NK-92 treated with Interleukin-12 subunit alpha and Interleukin-12 subunit beta, amount 100 ng/mL, for 24 hours (cell line): Measurements from ENCODE around the gene BCL11A.

Experiments used
- DNase-seq: peaks from one replicate; lab custom pipeline; 2025; lab: John Stamatoyannopoulos, UW

BCL11A gene

DNA sequence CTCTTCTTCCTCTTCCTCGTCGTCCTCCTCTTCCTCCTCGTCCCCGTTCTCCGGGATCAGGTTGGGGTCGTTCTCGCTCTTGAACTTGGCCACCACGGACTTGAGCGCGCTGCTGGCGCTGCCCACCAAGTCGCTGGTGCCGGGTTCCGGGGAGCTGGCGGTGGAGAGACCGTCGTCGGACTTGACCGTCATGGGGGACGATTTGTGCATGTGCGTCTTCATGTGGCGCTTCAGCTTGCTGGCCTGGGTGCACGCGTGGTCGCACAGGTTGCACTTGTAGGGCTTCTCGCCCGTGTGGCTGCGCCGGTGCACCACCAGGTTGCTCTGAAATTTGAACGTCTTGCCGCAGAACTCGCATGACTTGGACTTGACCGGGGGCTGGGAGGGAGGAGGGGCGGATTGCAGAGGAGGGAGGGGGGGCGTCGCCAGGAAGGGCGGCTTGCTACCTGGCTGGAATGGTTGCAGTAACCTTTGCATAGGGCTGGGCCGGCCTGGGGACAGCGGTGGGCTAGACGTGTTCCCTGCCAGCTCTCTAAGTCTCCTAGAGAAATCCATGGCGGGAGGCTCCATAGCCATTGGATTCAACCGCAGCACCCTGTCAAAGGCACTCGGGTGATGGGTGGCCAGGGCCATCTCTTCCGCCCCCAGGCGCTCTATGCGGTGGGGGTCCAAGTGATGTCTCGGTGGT, 91.9 kb downstream of the BCL11A start:
- no peak for DNase-seq

DNA sequence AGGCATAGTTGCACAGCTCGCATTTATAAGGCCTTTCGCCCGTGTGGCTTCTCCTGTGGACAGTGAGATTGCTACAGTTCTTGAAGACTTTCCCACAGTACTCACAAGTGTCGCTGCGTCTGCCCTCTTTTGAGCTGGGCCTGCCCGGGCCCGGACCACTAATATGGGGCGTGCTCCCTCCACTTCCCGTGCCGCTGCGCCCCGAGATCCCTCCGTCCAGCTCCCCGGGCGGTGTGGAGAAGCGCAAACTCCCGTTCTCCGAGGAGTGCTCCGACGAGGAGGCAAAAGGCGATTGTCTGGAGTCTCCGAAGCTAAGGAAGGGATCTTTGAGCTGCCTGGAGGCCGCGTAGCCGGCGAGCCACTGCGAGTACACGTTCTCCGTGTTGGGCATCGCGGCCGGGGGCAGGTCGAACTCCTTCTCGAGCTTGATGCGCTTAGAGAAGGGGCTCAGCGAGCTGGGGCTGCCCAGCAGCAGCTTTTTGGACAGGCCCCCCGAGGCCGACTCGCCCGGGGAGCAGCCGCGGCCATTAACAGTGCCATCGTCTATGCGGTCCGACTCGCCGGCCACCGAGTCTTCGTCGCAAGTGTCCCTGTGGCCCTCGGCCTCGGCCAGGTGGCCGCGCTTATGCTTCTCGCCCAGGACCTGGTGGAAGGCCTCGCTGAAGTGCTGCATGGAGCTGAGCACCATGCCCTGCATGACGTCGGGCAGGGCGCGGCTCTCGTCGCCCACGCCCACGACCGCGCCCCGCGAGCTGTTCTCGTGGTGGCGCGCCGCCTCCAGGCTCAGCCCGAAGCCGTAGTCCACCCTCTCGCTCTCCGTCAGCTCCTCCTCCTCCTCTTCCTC, 92.7 kb downstream of the BCL11A start:
- no peak for DNase-seq

DNA sequence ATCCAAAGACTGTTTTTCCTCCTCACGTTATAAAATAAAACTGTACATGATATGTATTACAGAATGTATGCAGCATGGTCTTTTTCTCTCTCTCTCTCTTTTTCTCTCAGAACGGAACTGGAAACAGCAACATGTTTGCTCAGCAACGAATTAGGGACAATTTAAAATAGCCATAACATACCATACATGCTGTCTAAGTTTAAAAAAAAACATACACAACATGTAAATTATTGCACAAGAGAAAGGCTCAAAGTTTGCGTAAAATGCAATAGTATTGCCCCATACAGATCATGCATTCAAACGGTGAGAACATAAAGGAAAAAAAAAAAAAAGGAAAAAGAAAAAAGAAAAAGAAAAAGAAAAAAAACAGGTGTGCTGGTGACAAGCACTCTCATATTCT, 93.6 kb downstream of the BCL11A start:
- no peak for DNase-seq

DNA sequence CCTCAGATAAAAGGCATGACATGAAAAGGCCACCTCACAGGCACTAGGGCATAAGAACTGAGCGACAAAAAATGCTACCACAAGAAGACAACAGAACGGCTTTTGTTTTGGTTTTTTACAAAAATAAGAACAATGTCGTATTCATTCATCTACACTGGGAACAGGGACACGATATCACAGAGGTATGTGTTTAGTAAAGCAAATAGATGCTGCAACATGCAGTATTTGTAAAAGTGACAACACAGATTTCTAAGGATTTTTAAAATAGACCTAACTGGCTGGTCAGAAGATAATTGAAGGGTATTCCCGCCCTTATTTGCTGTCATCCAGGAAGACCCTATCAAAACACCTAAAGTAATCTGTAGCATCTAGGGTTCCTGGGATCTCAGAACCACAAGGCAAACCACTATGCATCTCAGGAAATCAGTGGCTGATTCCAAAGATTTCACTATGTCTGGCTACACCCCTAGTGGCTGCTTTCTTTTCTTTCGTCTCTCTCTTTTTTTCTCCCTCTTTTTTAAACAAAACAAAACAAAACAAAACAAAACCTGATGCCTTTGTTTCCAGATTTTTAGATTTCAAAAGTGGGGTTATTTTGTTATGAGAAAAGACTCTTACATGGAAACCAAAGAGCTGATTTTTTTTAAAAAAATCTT, 97.2 kb downstream of the BCL11A start:
- DNase-seq: no peak

DNA sequence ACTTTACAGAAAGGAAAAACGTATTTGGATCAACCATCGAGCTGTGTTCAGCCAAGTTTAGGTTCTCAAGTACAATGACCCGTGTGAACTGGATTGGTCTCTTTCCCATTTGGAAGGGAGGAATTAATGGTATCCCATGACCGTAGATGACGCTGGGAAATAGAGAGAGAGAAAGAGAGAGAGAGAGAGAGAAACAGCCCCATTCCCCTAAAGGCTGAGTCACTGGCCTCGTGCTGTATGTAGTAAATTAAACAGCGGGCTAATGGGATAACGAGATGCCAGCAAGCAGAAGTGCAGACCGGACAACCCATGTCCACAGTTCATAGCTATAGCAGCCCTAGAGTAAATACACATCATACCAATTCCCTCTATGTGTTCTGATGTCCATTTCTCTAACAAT, 99.6 kb downstream of the BCL11A start:
- DNase-seq: no peak

DNA sequence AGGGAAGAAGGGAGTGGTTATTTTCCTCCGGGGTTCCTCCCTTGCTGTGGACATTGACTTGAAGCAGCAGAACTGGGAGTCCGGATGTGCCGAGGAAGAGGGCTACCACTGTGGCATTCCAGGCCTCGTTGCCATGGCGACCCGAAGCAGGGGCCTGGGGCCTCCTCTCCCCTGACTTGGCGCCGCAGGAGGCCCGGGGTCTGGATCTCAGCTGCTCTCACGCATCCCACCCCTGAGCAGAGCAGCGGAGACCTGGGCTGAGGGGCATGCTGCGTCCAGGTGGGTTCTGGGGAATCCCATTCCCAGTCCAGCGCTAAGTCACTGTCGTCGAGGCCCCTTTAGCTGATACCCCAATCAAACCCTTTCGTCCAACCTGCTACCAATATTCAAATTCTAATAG, 100.2 kb downstream of the BCL11A start:
- no peak for DNase-seq

DNA sequence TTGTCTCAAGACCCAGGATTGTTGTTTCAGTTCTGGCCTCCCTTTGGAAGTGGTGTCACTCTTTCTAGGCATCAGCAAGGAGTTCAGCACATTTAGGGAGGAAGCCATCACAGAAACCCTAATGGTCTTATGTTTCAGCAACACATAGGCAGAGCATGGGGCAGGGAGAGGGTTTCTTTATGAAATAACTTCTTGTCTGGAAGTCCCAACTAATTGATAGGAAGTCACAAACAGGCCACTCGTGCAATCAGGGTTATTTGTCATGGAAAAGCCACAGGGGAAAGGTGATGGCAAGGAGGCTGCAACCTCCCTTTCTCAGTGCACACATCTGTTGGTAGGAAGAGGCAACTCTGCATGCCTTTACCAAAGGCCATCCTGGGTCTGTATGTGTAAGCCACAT, 103.0 kb downstream of the BCL11A start:
- DNase-seq: no peak

DNA sequence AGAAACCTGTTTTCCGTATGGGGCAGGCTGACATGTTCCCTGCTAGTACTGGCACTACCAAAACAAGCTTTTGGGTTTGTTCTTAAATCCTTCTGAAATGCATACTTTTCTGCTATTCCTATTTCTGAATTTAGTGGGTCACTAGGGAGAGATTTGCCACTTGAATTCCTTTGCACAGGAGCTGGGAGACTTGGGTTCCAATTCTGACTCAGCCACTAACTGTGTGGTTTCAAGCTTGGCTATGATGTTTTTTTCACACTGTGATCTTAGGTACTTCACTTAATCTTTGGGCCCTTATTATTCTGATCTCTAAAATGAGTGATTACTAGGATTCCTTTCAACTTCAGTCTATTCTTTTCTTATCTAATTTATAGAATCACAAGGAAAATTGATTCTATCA, 105.5 kb downstream of the BCL11A start:
- no peak for DNase-seq

DNA sequence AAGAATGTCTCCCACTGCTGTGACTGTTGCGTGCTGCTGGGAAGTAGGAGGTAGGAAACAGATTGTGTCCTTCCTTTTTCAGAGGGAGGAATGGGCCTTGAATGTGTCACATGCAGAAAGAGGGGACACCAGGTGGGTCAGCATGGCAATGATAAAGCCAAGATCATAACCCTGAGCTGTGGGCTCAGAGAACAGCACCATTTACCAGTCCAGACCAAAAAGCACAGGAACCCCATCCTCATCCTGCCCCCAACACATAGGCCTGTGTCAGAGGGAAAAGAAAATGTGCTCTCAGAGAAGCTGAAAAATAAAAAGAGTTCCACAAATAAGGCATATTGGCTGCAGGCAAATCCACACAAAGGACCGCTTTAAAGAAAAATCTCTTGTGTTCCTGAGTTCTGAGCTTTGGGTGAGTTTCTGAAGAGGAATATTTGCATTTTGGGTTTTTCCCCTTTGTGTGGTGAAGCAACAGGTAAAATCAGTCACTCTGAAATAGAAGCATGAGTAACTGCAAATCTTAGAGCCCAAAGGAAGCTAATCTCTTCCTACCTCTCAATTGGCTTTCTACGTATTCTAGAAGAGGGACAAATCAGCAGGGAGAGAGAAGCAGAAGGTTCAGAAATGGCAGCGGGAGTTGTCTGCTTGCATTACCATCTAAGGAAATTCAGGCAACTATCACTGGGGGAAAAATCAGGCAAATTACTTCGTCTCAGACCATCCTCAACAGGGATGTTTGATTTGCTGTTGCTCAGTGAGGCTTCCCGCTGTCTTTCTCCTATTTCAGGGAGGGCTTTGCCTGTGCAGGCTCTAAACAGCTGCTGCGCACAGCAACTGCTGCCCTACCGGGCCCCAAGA, 106.8 kb downstream of the BCL11A start:
- no peak for DNase-seq

DNA sequence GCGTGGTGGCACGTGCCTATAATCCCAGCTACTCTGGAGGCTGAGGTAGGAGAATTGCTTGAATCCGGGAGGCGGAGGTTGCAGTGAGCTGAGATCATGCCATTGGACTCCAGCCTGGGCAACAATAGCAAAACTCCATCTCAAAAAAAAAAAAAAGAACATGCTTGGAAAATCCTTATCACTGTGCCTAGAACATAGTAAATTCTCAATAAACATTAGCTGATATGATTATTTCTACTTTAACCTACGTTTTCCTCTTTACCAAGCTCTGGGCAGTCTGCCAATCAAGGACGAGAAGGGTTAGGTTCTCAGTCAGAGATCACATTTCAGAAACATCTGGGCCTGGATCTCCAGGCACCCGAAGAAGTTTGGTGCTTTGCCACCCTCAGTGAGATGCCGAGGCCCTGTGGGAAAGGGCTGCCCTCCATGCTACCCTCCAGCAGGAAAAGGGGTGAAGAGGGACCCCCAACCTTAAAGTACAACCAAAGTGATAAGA, 107.7 kb downstream of the BCL11A start:
- DNase-seq: no peak

DNA sequence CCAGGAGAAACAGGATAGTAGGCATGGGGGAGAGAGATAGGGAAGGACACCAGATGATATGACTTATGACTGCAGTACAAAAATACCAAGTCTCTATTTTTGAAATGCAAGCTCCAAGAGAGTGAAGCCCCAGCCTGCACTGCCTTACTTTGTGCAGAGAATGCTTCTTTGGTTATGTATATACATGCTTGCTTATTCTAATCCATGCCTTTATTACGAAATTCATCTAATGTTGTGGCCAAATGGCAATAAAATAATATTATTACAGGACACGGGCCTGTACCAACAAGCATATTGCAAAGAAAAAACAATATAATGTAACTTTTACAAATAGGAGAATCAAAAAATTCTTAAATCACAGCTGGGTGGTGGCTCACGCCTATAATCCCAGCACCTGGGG, 110.8 kb downstream of the BCL11A start:
- DNase-seq: no peak

DNA sequence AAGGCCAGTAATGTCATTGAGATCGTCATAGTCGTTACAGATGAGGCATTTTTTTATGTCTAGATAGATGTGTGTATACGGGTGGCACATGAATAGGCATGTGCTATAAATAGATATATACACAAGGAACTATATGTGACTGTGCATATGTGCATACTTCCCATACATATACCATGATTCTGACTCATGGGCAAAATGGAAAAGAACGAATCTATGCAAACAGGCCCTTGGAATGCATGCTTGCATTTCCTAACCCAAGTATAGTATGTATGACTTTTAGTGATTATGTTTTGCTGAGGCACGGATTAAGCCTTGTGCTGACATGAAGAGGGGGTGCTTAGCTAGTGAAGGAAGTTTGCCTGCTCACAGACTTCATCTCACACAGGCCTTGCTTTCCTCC, 111.7 kb downstream of the BCL11A start:
- no peak for DNase-seq

DNA sequence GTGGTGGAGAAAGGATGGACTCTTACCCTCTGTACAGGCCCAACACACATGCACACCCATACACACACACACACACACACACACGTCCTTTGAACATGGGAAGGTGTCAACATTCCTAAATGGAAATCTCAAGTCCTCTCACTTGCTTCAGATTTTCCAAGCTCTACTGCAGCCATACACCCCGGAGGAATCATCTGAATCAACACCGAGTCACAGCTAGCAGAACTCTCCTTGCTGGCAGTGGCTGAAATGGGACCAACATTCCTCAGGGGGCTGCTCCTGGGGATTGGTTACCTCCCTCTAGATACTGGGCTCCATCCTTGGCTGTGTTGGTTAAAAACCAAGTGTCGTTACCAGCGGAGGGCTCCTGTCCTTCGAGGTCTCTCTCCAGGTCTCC, 112.7 kb downstream of the BCL11A start:
- DNase-seq: no peak

DNA sequence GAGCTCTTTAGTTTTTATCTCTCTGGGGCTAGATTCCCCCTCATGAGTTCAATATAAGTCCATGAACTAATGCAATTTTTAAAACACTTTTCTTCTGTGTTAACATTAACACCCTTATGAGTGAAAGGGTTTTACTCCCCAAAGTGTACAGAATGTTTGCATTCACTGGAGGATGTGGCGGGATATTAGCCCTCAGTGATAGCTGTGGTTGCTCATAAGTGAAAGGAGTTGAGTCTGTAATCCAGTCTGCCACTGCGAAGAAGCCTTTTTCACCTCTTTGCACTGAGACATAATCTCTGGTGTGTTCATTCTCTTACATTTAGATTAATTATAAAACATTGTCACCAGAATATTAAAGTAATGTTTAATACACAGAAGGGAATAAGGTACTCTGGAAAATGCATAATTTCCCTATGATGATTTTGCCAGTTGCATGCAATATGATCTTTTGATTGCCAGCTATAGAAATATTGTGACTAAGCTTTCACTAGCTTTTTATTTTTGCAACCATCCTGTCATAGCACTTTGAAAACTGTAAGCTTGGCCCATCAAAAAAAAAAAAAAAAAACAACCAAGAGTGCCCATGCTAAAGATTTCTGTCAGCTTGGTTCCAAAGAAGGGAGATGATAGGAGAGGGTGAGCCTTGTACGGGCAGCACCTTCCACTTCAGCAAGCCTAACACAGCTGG, 113.2 kb downstream of the BCL11A start:
- DNase-seq: no peak

DNA sequence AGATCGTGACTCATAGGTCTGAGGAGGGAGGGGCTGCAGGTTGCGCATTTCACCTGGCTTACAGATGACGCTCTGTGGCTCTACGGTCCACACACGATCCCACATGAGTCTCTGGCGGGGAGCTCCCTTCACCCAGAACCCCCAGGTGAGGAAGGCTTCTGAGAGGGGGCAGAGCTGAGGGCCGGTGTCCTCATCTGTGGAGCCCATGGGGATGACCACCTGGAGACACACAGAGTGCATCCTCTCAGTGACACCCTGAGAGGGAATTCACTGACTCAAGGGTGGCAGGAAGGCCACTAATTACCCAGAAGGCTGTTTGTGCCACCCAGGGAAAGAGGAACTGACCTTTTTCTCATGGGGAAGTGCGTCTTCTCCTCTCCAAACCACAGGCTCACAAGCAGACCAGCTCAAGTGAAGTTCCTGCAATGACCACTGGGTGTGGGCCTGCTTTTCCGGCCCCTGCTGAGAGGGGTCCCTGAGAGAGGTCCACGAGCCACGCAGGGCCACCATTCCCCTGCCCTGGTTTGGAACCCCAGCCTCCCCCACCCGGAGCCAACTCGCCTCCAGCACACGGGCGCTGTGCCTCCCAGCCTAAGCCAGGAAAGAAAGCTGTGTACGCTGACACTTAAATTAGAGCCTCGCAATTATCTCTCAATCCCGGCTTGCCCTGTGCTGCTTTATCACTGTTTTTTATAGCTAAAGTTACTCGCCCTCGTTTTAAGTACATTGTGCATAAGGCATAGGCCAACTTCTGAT, 114.1 kb downstream of the BCL11A start:
- no peak for DNase-seq

DNA sequence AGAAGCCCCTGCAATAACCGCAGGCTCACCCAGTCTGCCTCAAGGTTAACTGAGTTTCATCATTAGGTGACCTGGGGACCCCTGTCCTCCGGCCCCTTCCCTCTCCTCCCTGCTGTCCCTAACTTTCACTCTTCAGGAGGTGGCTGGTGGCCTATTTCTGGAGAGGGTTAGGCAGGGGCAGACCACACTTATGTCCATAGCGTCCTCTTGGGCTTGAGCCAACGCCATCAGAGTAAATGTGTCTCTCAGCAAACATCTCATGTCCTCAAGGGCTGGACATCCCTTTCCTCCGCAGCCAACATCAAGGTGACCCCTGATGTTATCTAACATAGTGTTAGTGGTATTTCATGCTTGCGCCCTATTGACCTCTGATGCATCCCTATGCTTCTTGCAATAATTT, 114.8 kb downstream of the BCL11A start:
- no peak for DNase-seq

DNA sequence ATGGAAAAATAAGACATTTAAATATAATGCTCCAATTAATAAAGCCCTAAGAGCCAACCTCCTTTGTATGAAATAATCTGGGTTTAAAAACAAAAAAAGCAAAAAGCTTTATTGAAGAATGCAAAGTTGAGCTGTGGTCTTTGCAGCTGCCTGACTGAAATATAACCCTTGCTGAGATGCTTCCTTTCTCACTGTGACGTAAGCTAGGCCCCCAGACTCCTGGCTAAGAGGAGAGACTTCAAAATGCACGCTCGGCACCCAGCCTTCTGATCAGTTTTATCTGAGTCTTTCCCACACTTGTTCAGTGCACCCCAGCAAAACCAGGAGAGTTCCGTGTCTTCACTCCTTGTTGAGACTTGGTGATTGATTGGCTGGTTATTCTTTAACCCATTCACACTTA, 115.3 kb downstream of the BCL11A start:
- DNase-seq: no peak

DNA sequence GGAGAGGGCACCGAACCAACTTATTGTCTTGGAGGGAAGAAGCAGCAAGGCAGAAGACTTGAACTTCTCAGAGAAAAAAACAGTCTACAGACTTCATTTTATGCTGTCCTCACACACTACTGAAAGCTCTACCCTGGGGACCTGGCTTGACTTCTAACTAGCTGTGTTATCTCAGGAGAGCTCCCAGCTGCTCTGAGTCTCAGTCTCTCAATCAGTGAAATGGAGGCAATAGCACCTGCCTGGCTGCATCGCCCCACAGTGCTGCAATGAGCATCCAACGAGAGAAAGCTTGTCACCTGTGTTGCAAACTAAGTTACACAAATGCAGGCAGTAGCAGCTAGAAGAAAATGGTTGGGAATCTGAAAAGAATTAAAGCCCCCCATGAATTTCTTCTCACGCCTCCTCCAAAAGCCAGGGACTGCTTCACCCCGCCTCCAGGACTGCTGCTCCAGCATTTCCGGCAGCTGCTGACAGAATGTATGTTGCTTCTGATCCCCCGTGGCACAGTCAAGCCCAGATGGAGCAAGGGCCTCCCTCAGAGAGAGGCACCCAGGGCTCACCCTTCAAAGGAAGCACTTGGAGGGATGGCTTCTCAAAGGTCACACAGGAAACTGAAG, 116.3 kb downstream of the BCL11A start:
- no peak for DNase-seq

DNA sequence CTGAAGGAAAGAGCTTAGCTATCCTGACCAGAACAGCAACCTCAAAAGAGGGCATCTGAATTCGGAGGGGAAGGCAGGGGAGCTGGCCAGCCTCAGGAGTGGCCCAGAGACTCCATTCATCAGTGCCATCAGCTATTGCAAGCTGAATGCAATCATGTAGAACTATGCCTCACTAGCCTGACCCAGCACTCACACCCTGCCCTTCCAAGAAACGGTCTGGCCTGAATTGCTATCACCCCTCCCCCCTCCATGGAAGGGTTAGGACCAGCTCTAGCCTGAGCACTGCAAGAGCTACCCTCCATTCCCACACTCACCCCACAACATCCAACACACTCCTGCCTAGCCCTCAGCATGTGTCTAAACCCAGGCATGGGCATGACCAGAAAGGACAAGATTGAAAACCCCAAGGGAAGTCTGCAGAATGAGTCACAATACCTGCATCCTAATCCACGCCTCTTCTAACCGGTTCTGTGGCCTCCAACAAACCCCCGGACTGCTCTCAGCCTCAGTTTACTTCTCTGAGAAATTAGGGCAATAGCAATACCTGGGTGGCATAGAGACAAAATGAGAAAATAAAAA, 120.3 kb downstream of the BCL11A start:
- DNase-seq: no peak

DNA sequence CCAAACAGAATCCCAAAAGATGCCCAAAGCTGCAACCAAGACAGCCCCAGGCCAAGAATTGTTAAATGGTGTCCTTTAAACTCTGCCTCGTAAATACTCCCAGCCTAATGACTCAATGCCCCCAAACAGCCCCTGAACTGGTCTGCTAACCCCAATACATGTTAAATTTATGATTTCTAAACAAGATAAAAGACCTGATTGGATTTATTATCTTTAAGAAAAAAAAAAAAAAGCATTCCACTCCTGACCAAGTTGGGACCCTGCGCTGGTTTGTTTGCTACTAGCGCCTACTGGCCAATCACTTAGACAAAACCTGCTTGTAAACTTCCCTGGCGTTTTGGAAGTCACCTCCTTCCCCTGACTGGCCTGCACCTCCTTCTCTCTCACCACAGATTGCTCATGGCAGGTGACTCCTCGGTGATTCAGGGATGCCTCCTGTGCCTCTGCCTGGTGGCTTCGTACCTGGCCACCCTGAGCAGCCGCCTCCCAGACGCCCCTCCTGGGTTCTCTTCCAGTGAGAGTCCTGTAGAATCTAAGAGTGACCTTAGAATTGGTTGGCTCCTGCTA, 121.3 kb downstream of the BCL11A start:
- no peak for DNase-seq
